IPS DF 19.7 (cell line): ENCODE data around the gene MPRIP.

ENCODE experiments used
- DNase-seq: peaks from one replicate; pipeline ENCODE4 v3.0.0-alpha.2; 2013; ENCODE audit warnings: low read depth, low spot score

Gene MPRIP

GRCh38 chr17:17028059-17028877 lies 14.0 kb upstream of the MPRIP start:
- peak; percentile 50 for DNase-seq

- no peak for DNase-seq
Observed at GRCh38 chr17:17028878-17029535, 13.2 kb upstream of the MPRIP start.

GRCh38 chr17:17029938-17030337 lies 12.3 kb upstream of the MPRIP start:
- DNase-seq: no peak

GRCh38 chr17:17030515-17031211 lies 11.6 kb upstream of the MPRIP start:
- DNase-seq: no peak

- no peak for DNase-seq
Observed at GRCh38 chr17:17032131-17032692, 10.0 kb upstream of the MPRIP start.

GRCh38 chr17:17033466-17033865 lies 8.8 kb upstream of the MPRIP start:
- no peak for DNase-seq

- no peak for DNase-seq
Observed at GRCh38 chr17:17034026-17034425, 8.2 kb upstream of the MPRIP start.

- DNase-seq: no peak
Observed at GRCh38 chr17:17034496-17035075, 7.7 kb upstream of the MPRIP start.

- DNase-seq: no peak
Observed at GRCh38 chr17:17035490-17035889, 6.8 kb upstream of the MPRIP start.

GRCh38 chr17:17035920-17036523 lies 6.2 kb upstream of the MPRIP start:
- DNase-seq: no peak

GRCh38 chr17:17036524-17036998 lies 5.7 kb upstream of the MPRIP start:
- no peak for DNase-seq

- DNase-seq: no peak
Observed at GRCh38 chr17:17039911-17040310, 2.3 kb upstream of the MPRIP start.

- DNase-seq: no peak
Observed at GRCh38 chr17:17041018-17041521, 1.2 kb upstream of the MPRIP start.

- DNase-seq: peak; percentile 73
Observed at GRCh38 chr17:17041571-17042383, 480 bp upstream of the MPRIP start.

GRCh38 chr17:17042851-17043460 lies 699 bp downstream of the MPRIP start:
- no peak for DNase-seq

GRCh38 chr17:17043461-17044271 lies 1.4 kb downstream of the MPRIP start:
- DNase-seq: no peak

GRCh38 chr17:17044846-17045561 lies 2.7 kb downstream of the MPRIP start:
- no peak for DNase-seq

- DNase-seq: no peak
Observed at GRCh38 chr17:17048106-17048505, 5.8 kb downstream of the MPRIP start.
